Heart left ventricle (tissue), 13 donors: ENCODE data around the gene SESN2.

Experiments
- CTCF ChIP-seq, 12 donors: fragments of 200-600 bp; sonication (generic) in 4 of 12; IDR thresholded peaks; one replicate each; pipeline versions ENCODE4 v1.5.0 to v1.8.0; 2018 to 2022; ENCODE audit warnings: antibody characterized with exemption in 12 of 12, mild to moderate bottlenecking in 5 of 12
- POLR2A ChIP-seq, 2 donors: fragments of 450-650 bp; IDR thresholded peaks; one replicate each; pipeline ENCODE4 v1.6.1; 2017; ENCODE audit warnings: antibody characterized with exemption in 2 of 2, mild to moderate bottlenecking in 2 of 2, moderate library complexity in 2 of 2
- donor health status: ischemic (EF 13 %, LVEDD 7.1; RV severe dilation, severe dysfunction).
- donor health status: DM: no; HTN: yes; CAD: no.
- donor health status: DM: no; HTN: no; CAD: no.
- donor health status: ischemic (EF 25% LVEDD 6.9; RV normal size, moderate dysfunction).
- donor health status: ischemic (EF 25% LVEDD 5.7; RV mildly dilated, moderate dysfunction).
- donor health status: ischemic (EF 35%, LVEDD 5.7; RV mildly dilated, moderate dysfunction).
- donor health status: nonischemic (EF 11% LVEDD 7.7; RV severe dilation, severe dysfunction).
- donor health status: DM: yes; HTN: yes; CAD: no.
- donor health status: PGD.
- donor health status: ischemic (EF 29% LVEDD 5.4; RV normal size, mild dysfunction).
- donor health status: nonischemic (EF 23%, LVEDD 6.1; RV moderate dilation, normal function).

GRCh38 chr1:28240024-28240423 lies 19.3 kb upstream of the SESN2 start:
- TF ChIP-seq CTCF (IDR thresholded peaks at IDR 0.05) (no peak), POLR2A (IDR thresholded peaks at IDR 0.05) (no peak)
